ENCODE measurements around the gene LPIN3. TPM values are rescaled to one million over a fixed set of nuclear protein-coding genes. Genes with fewer than 3 reads are reported as not detected.

The LPIN3 gene
- total RNA-seq, 1 experiment from 2014 or later: 18.5 TPM

- H3K4me3 ChIP-seq (replicated peaks in 1 of 2; ENCODE audit: low read depth in 1 of 2, low read length in 2 of 2): no peak overlapping the region
- no peaks in the 10 kb centered on the region for H3K9me3 ChIP-seq (ENCODE audit: control insufficient read depth in 1 of 2, insufficient read depth in 1 of 2, low read depth in 1 of 2, low read length in 2 of 2)
- H3K4me1 ChIP-seq (ENCODE audit: control insufficient read depth in 1 of 2, insufficient read depth in 2 of 2, low read length in 2 of 2): no peaks in the 10 kb centered on the region
- H3K79me2 ChIP-seq (ENCODE audit: insufficient read depth, low read length): no peaks in the 10 kb centered on the region
- ChIA-PET POLR2A (no interaction called here), CTCF (no interaction called here), RAD21 (ENCODE audit: low non-redundant PET in 1 of 2, low total read pairs in 2 of 2, uncharacterized antibody in 2 of 2, unreplicated experiment in 2 of 2) (no interaction called here)
- TF ChIP-seq TCF7L2 (IDR thresholded peaks at IDR 0.05; ENCODE audit: borderline replicate concordance, extremely low read depth, insufficient read depth, insufficient read length) (no peak), ZNF274 (IDR thresholded peaks at IDR 0.05; ENCODE audit: low read depth, low read length) (no peak), JUND (IDR thresholded peaks at IDR 0.05) (no peak), SP1 (IDR thresholded peaks at IDR 0.05; ENCODE audit: low read depth) (no peak), POLR2A (IDR thresholded peaks at IDR 0.05; ENCODE audit: borderline replicate concordance, extremely low read depth, insufficient read depth, insufficient read length) (no peak), CBX3 (IDR thresholded peaks at IDR 0.05; ENCODE audit: low read depth) (no peak), EZH2 (IDR thresholded peaks at IDR 0.05) (no peak)
- TF ChIP-seq, protein P1, sequence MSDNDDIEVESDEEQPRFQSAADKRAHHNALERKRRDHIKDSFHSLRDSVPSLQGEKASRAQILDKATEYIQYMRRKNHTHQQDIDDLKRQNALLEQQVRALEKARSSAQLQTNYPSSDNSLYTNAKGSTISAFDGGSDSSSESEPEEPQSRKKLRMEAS (IDR thresholded peaks at IDR 0.05): no peak
- TF ChIP-seq, protein P2, sequence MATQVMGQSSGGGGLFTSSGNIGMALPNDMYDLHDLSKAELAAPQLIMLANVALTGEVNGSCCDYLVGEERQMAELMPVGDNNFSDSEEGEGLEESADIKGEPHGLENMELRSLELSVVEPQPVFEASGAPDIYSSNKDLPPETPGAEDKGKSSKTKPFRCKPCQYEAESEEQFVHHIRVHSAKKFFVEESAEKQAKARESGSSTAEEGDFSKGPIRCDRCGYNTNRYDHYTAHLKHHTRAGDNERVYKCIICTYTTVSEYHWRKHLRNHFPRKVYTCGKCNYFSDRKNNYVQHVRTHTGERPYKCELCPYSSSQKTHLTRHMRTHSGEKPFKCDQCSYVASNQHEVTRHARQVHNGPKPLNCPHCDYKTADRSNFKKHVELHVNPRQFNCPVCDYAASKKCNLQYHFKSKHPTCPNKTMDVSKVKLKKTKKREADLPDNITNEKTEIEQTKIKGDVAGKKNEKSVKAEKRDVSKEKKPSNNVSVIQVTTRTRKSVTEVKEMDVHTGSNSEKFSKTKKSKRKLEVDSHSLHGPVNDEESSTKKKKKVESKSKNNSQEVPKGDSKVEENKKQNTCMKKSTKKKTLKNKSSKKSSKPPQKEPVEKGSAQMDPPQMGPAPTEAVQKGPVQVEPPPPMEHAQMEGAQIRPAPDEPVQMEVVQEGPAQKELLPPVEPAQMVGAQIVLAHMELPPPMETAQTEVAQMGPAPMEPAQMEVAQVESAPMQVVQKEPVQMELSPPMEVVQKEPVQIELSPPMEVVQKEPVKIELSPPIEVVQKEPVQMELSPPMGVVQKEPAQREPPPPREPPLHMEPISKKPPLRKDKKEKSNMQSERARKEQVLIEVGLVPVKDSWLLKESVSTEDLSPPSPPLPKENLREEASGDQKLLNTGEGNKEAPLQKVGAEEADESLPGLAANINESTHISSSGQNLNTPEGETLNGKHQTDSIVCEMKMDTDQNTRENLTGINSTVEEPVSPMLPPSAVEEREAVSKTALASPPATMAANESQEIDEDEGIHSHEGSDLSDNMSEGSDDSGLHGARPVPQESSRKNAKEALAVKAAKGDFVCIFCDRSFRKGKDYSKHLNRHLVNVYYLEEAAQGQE (IDR thresholded peaks at IDR 0.05; ENCODE audit: low read depth): no peak
- BruUV-seq (replicated peaks): no TSS peak
- DNase-seq (ENCODE audit: low read depth, low spot score) (no peak), ATAC-seq (no peak)
- H4K20me1 ChIP-seq (ENCODE audit: insufficient read depth): no peaks in the 10 kb centered on the region
- no peak overlapping the region for H2AFZ ChIP-seq (ENCODE audit: low read depth, low read length, poor library complexity, severe bottlenecking)
- no peak overlapping the region for H3K27ac ChIP-seq (ENCODE audit: low read depth, low read length)
- no peak overlapping the region for H3K9ac ChIP-seq (ENCODE audit: low read length)
- intact Hi-C loops (cut with micrococcal nuclease): no loop called here
- no peaks in the 10 kb centered on the region for H3K9me2 ChIP-seq (ENCODE audit: insufficient read depth)
- H3K36me3 ChIP-seq (ENCODE audit: control insufficient read depth in 1 of 2, insufficient read depth in 2 of 2, low read length in 2 of 2): peaks cover 0 to 2% of the 10 kb centered on the region in 2 experiments; a peak in 1 of 4 replicates
- no peak overlapping the region for H3K4me2 ChIP-seq (ENCODE audit: low read length)
- no peaks in the 10 kb centered on the region for H3K27me3 ChIP-seq (ENCODE audit: insufficient read depth, low read length)
These were observed 8.0 kb downstream of the LPIN3 start for GRCh38 chr20:41348430-41349172.
